Upper lobe of right lung (tissue), 1 donor: ENCODE data around the gene BET1L. TPM values are rescaled to one million over a fixed set of nuclear protein-coding genes. Genes with fewer than 3 reads are reported as not detected.

Experiments
- ATAC-seq: fragments of 200-7000 bp; cut with Tn5 transposase; one replicate; pipeline ENCODE4 v1.9.1; 2020; ENCODE audit warnings: mild to moderate bottlenecking, moderate library complexity
- DNase-seq: peaks from one replicate; pipeline ENCODE4 v3.0.0-alpha.2; 2020
- H3K27ac ChIP-seq: fragments of 200-600 bp; one replicate; pipeline ENCODE4 v1.8.0; 2022
- H3K27me3 ChIP-seq: fragments of 200-600 bp; one replicate; pipeline ENCODE4 v1.8.0; 2022; ENCODE audit warnings: mild to moderate bottlenecking
- H3K36me3 ChIP-seq: fragments of 200-600 bp; one replicate; pipeline ENCODE4 v1.8.0; 2022
- H3K4me1 ChIP-seq: fragments of 200-600 bp; one replicate; pipeline ENCODE4 v1.8.0; 2022
- H3K4me3 ChIP-seq: fragments of 200-600 bp; one replicate; pipeline ENCODE4 v1.8.0; 2022; ENCODE audit warnings: mild to moderate bottlenecking
- H3K9me3 ChIP-seq: fragments of 200-600 bp; one replicate; pipeline ENCODE4 v1.8.0; 2022
- CTCF ChIP-seq: fragments of 200-600 bp; IDR thresholded peaks from one replicate; pipeline ENCODE4 v1.8.0; 2022; ENCODE audit warnings: antibody characterized with exemption
- intact Hi-C: fragments of 100-400 bp; cut with DNase I; formaldehyde crosslinking; loops from one replicate; pipeline ENCODE4 v1.11.0; 2022
- total RNA-seq: library from RNA; stranded (reverse); fragmentation: NEBNext Ultra II Directional; extraction: Animal tissue kit (Norgen Biotek cat#: 25700); gene quantifications from one replicate; pipeline ENCODE4 v1.2.1, GENCODE V29; 2021
- donor health status: DM: no; HTN: yes; CAD: no; lungs with severe emphysema.

BET1L gene
- total RNA-seq, 1 donor from 2014 or later: 57.9 TPM

GRCh38 chr11:235997-236773 lies 29.0 kb upstream of the BET1L start, which contains the start of gene SIRT3:
Gene SIRT3 (minus strand): TSS chr11:236342. CDS start chr11:236328, 14 bp downstream.
- DNase-seq (peak; percentile 92), ATAC-seq (peak; percentile 92)
- Histone ChIP-seq H3K4me3 (peak within 1 kb of the TSS; percentile 100), H3K4me1 (peaks cover 22% of the 10 kb centered on the region), H3K36me3 (peaks cover 28% of the 10 kb centered on the region), H3K27ac (peak within 1 kb of the TSS; percentile 95), H3K9me3 (no peaks in the 10 kb centered on the region), H3K27me3 (no peaks in the 10 kb centered on the region)
- intact Hi-C loops: no loop called here
- TF ChIP-seq CTCF: peak; percentile 17

GRCh38 chr11:235609-235996 lies 28.4 kb upstream of the BET1L start:
- TF ChIP-seq CTCF: no peak
- Histone ChIP-seq H3K36me3 (peaks cover 22% of the 10 kb centered on the region), H3K27ac (peak overlapping the region; percentile 91), H3K4me1 (peaks cover 22% of the 10 kb centered on the region), H3K9me3 (no peaks in the 10 kb centered on the region), H3K27me3 (no peaks in the 10 kb centered on the region), H3K4me3 (peak overlapping the region; percentile 100)
- no peak for DNase-seq
- ATAC-seq: no peak
- intact Hi-C loops: no loop called here

GRCh38 chr11:235180-235579 lies 28.0 kb upstream of the BET1L start:
- peaks cover 22% of the 10 kb centered on the region for H3K4me1 ChIP-seq
- peaks cover 20% of the 10 kb centered on the region for H3K36me3 ChIP-seq
- peak overlapping the region; percentile 100 for H3K4me3 ChIP-seq
- H3K9me3 ChIP-seq: no peaks in the 10 kb centered on the region
- no peaks in the 10 kb centered on the region for H3K27me3 ChIP-seq
- intact Hi-C loops: no loop called here
- DNase-seq (no peak), ATAC-seq (no peak)
- no peak for TF ChIP-seq CTCF
- H3K27ac ChIP-seq: peak overlapping the region; percentile 91

- H3K9me3 ChIP-seq: no peaks in the 10 kb centered on the region
- ATAC-seq: no peak
- no peak overlapping the region for H3K4me3 ChIP-seq
- no peaks in the 10 kb centered on the region for H3K27me3 ChIP-seq
- H3K4me1 ChIP-seq: peaks cover 14% of the 10 kb centered on the region
- intact Hi-C loops: no loop called here
- H3K27ac ChIP-seq: no peak overlapping the region
- no peak for DNase-seq
- peaks cover 5% of the 10 kb centered on the region for H3K36me3 ChIP-seq
- TF ChIP-seq CTCF: no peak
Measured at GRCh38 chr11:232783-233565, 25.8 kb upstream of the BET1L start.

- intact Hi-C loops: no loop called here
- DNase-seq: no peak
Measured at GRCh38 chr11:230431-230830, 23.2 kb upstream of the BET1L start.

More at GRCh38 chr11:230431-230830, 23.2 kb upstream of the BET1L start:
- no peaks in the 10 kb centered on the region for H3K9me3 ChIP-seq
- H3K4me1 ChIP-seq: peaks cover 5% of the 10 kb centered on the region
- no peak overlapping the region for H3K27ac ChIP-seq
- TF ChIP-seq CTCF: no peak
- H3K36me3 ChIP-seq: peaks cover 5% of the 10 kb centered on the region
- no peak for ATAC-seq
- no peaks in the 10 kb centered on the region for H3K27me3 ChIP-seq
- H3K4me3 ChIP-seq: no peak overlapping the region
